Osteocyte (in vitro differentiated cells): Measurements from ENCODE around the gene TCTA. TPM values are rescaled to one million over a fixed set of nuclear protein-coding genes. Genes with fewer than 3 reads are reported as not detected.

Experiments used
- DNase-seq: peaks from one replicate; pipeline ENCODE4 v3.0.0; 2021; ENCODE audit warnings: mixed read lengths; ENCODE audit not compliant: unreplicated experiment; ENCODE audit errors: extremely low spot score
- H3K27ac Mint-ChIP-seq: one replicate; pipeline ENCODE4 v1.8.0; 2021; ENCODE audit warnings: mild to moderate bottlenecking, mixed read lengths; ENCODE audit not compliant: unreplicated experiment
- H3K27me3 Mint-ChIP-seq: one replicate; pipeline ENCODE4 v1.8.0; 2021; ENCODE audit warnings: mixed read lengths; ENCODE audit not compliant: unreplicated experiment
- H3K36me3 Mint-ChIP-seq: one replicate; pipeline ENCODE4 v1.8.0; 2021; ENCODE audit warnings: mixed read lengths; ENCODE audit not compliant: unreplicated experiment
- H3K4me1 Mint-ChIP-seq: one replicate; pipeline ENCODE4 v1.8.0; 2021; ENCODE audit warnings: mixed read lengths; ENCODE audit not compliant: unreplicated experiment
- H3K4me3 Mint-ChIP-seq: one replicate; pipeline ENCODE4 v1.8.0; 2021; ENCODE audit warnings: mild to moderate bottlenecking, moderate library complexity, mixed read lengths; ENCODE audit not compliant: unreplicated experiment
- H3K9me3 Mint-ChIP-seq: one replicate; pipeline ENCODE4 v1.8.0; 2021; ENCODE audit warnings: mixed read lengths; ENCODE audit not compliant: unreplicated experiment
- total RNA-seq: library from RNA; stranded (reverse); gene quantifications from 2 replicates; pipeline ENCODE4 v1.2.1, GENCODE V29; 2021
- TF ChIP-seq, protein P1 (sequence below): fragments of 200-600 bp; sonication (generic); IDR thresholded peaks from 2 replicates; pipeline ENCODE4 v1.5.0; 2021; ENCODE audit warnings: antibody characterized with exemption, mild to moderate bottlenecking, moderate library complexity

The TCTA gene
- total RNA-seq, 1 donor from 2014 or later = 34.7 TPM

DNA sequence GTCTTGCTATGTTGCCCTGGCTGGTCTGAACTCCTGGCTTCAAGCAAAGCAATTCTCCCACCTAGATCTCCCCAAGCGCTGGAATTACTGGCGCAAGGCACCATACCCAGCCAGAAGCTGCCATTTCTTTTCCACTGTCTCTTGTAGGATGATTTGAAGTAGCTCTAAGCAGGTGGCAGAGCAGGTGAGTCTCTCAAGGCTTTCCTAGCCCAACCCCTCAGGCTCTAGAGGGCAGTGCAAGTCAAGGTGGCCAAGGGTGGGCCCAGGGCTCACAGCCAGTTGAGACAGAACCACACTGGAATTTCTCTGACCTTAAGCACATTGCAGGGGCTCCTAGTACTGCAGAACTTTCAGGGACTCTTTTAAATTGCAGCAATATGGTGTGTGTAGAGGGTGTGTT lies 42.2 kb downstream of the TCTA start:
- H3K9me3 Mint-ChIP-seq = no peaks in the 10 kb centered on the region
- H3K27ac Mint-ChIP-seq = no peak overlapping the region
- TF ChIP-seq, protein P1, sequence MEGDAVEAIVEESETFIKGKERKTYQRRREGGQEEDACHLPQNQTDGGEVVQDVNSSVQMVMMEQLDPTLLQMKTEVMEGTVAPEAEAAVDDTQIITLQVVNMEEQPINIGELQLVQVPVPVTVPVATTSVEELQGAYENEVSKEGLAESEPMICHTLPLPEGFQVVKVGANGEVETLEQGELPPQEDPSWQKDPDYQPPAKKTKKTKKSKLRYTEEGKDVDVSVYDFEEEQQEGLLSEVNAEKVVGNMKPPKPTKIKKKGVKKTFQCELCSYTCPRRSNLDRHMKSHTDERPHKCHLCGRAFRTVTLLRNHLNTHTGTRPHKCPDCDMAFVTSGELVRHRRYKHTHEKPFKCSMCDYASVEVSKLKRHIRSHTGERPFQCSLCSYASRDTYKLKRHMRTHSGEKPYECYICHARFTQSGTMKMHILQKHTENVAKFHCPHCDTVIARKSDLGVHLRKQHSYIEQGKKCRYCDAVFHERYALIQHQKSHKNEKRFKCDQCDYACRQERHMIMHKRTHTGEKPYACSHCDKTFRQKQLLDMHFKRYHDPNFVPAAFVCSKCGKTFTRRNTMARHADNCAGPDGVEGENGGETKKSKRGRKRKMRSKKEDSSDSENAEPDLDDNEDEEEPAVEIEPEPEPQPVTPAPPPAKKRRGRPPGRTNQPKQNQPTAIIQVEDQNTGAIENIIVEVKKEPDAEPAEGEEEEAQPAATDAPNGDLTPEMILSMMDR = peak; percentile 14
- H3K27me3 Mint-ChIP-seq = no peaks in the 10 kb centered on the region
- no peak for DNase-seq
- peaks cover 16% of the 10 kb centered on the region for H3K4me1 Mint-ChIP-seq
- H3K36me3 Mint-ChIP-seq = no peaks in the 10 kb centered on the region
- no peak overlapping the region for H3K4me3 Mint-ChIP-seq

DNA sequence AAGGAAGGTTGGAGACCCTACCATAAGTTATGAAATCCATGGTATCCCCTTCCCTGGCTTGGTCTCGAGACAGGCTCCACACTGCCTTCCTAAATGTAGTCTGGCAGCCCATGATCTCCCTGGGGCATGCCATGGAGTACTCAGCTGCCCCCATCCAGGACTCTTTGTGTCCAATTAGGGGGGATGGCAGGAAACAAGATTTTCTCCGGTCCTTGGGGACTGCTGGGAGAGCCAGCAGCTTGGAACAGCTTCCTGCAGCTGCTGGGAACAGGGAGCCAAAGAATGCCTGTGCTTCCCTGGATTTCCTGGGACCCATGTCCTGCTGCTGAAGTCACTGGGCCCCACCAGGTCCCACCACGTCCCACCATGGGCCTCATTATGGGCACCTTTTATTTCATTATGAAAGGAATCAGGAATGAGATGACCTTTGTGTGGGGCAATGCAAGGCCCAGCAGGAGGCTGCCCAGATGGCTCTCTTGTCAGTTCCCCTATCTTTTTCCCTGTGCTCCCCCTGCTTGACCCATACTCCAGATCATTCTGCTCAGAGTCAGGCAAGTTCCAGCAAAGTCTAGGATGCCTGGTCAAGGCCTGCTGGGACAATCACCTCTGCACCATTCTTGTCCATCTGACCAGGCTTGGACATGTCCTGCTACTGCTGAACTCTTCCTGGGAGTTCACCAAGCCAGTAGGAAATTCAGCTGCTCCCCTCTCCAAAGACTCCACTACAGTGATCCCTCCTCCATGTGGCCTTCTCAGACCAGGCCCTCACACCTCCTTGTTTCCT lies 42.9 kb downstream of the TCTA start:
- TF ChIP-seq, protein P1 = no peak
- H3K36me3 Mint-ChIP-seq = no peaks in the 10 kb centered on the region
- no peaks in the 10 kb centered on the region for H3K9me3 Mint-ChIP-seq
- H3K27ac Mint-ChIP-seq = no peak overlapping the region
- H3K4me3 Mint-ChIP-seq = no peak overlapping the region
- DNase-seq = no peak
- no peaks in the 10 kb centered on the region for H3K27me3 Mint-ChIP-seq
- peaks cover 16% of the 10 kb centered on the region for H3K4me1 Mint-ChIP-seq

DNA sequence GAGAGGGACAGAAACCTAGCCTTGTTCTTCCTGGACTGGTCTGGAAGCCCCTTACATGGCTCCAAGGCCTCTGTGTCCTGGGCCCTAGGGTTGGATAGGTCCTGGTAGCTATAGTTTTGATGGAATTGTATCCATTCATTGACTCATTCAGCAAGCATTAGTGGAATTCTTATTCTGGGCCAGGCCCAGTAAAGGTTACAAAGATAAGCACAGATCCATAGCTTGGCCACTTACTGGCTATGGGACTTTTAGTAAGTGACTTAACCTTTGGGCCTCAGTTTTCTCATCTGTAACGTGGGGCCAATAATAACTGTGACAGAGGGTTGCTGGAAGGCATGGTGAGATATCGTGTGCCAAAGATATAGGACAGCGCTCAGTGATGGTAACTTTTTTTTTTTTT lies 44.2 kb downstream of the TCTA start:
- Mint-ChIP-seq H3K4me3 (no peak overlapping the region), H3K9me3 (no peaks in the 10 kb centered on the region), H3K36me3 (no peaks in the 10 kb centered on the region), H3K4me1 (peaks cover 24% of the 10 kb centered on the region), H3K27me3 (no peaks in the 10 kb centered on the region), H3K27ac (no peak overlapping the region)
- no peak for DNase-seq
- TF ChIP-seq, protein P1 = no peak

DNA sequence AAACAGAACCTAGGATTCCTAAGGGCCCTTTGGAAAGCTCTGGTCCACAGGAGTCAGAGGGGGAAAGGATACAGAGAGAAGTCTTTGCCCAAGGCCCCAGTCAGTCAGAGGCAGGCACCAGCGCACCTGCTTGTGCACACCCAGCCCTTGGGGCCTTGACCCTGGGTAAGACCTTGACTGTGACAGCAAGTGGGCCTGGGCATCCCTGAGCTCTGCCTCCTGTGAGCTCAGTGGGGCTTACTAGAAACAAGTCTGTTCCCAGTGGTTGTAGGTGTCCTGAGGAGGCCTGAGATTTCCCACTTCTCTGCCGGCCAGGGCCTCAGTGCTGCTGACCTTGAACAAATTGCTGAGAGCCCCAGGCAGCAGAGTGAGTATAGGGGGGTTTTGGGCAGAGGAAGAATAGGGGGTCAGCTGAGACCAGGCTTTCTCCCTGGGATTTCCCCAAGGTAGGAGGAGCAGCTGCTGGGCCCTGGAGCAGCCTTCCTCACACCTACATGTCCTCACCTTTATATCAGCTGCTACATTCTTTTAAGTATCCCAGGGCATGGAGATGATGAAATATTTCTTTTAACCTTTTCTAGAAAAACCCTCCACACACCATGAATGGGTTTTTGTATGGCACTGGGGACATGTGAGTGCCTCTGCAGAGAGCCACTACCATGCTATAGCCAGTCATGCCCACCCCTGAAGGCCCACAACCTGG lies 48.1 kb downstream of the TCTA start:
- H3K27me3 Mint-ChIP-seq = no peaks in the 10 kb centered on the region
- H3K36me3 Mint-ChIP-seq = no peaks in the 10 kb centered on the region
- TF ChIP-seq, protein P1 = no peak
- no peak for DNase-seq
- no peaks in the 10 kb centered on the region for H3K9me3 Mint-ChIP-seq
- peaks cover 23% of the 10 kb centered on the region for H3K4me1 Mint-ChIP-seq
- H3K4me3 Mint-ChIP-seq = no peak overlapping the region
- H3K27ac Mint-ChIP-seq = no peak overlapping the region

DNA sequence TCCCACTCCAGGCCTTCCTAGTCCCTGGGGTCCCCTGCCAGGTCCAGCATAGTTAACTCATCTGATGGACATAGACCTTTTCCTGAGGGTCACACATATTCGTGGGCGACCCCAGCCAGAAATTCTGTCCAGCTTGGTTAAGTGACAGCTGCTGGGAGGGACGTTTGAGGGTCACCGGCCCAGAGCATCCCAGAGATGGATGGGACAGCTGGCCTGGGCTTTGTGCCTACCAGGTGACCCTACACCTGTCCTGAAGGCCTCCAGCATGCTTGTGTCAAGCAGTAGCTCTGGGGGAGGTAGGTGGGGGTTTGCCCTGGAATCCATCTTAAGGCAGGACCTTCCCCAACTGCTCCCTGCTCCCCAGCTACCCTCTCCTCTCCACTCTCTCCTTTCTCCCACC lies 48.7 kb downstream of the TCTA start:
- Mint-ChIP-seq H3K9me3 (no peaks in the 10 kb centered on the region), H3K27me3 (no peaks in the 10 kb centered on the region), H3K4me1 (peaks cover 20% of the 10 kb centered on the region), H3K4me3 (no peak overlapping the region), H3K27ac (peak overlapping the region; percentile 86), H3K36me3 (no peaks in the 10 kb centered on the region)
- no peak for DNase-seq
- TF ChIP-seq, protein P1 = no peak
